ENCODE measurements around the gene PDE4B.

- TF ChIP-seq EP300 (IDR thresholded peaks at IDR 0.05) (no peak), CTCF (IDR thresholded peaks at IDR 0.05) (no peak), POLR2A (IDR thresholded peaks at IDR 0.05) (no peak)
Measured at GRCh38 chr1:66206563-66207144, 414.0 kb downstream of the PDE4B start.
